Measurements from ENCODE around the gene MICAL3. TPM values are rescaled to one million over a fixed set of nuclear protein-coding genes. Genes with fewer than 3 reads are reported as not detected.

The MICAL3 gene
- total and polyA plus RNA-seq, 9 donors = 17.5 to 106 (median 81.3) TPM

- Histone ChIP-seq H3K36me3 (no peaks in the 10 kb centered on the region), H3K9me3 (no peaks in the 10 kb centered on the region), H3K4me3 (no peak overlapping the region), H3K4me1 (ENCODE audit: insufficient read depth) (peaks cover 26% of the 10 kb centered on the region), H3K27me3 (no peaks in the 10 kb centered on the region), H3K27ac (peak overlapping the region in 1 of 2 donors; percentile 60)
- no peak for TF ChIP-seq EP300 (IDR thresholded peaks at IDR 0.05)
- no peak for TF ChIP-seq CTCF (IDR thresholded peaks at IDR 0.05)
- no peak for TF ChIP-seq POLR2A (IDR thresholded peaks at IDR 0.05)
- 8 to 18% (median 16%) methylated on average over 13 of the region's 13 CpGs for WGBS, 3 donors
- peak; percentile 51 to 74 (median 54) for DNase-seq
- intact Hi-C loops (cut with DNase I) = loop anchor here in 1 of 4 donors (10.0 kb wide), 1 partner anchor 68 kb away; no protein-coding TSS in a partner anchor
Measured at GRCh38 chr22:17846326-17846992, 177.9 kb downstream of the MICAL3 start.

GRCh38 chr22:17845790-17846189, 178.6 kb downstream of the MICAL3 start:
- peaks cover 26% of the 10 kb centered on the region for H3K4me1 ChIP-seq (ENCODE audit: insufficient read depth)

GRCh38 chr22:17845327-17845726, 179.0 kb downstream of the MICAL3 start:
- intact Hi-C loops (cut with DNase I) = loop anchor here in 1 of 4 donors (10.0 kb wide), 1 partner anchor 69 kb away; no protein-coding TSS in a partner anchor
- WGBS, 3 donors = 70 to 83% (median 80%) methylated on average over 8 of the region's 8 CpGs
- DNase-seq = no peak
- H3K27ac ChIP-seq = peak overlapping the region in 1 of 2 donors; percentile 60
- peaks cover 26% of the 10 kb centered on the region for H3K4me1 ChIP-seq (ENCODE audit: insufficient read depth)
- no peak overlapping the region for H3K4me3 ChIP-seq
- no peak for TF ChIP-seq EP300 (IDR thresholded peaks at IDR 0.05)
- no peak for TF ChIP-seq POLR2A (IDR thresholded peaks at IDR 0.05)
- TF ChIP-seq CTCF (IDR thresholded peaks at IDR 0.05) = no peak
- no peaks in the 10 kb centered on the region for H3K27me3 ChIP-seq
- no peaks in the 10 kb centered on the region for H3K36me3 ChIP-seq
- H3K9me3 ChIP-seq = no peaks in the 10 kb centered on the region

More at GRCh38 chr22:17845790-17846189, 178.6 kb downstream of the MICAL3 start:
- Histone ChIP-seq H3K27me3 (no peaks in the 10 kb centered on the region), H3K4me3 (no peak overlapping the region), H3K36me3 (no peaks in the 10 kb centered on the region), H3K9me3 (no peaks in the 10 kb centered on the region), H3K27ac (peak overlapping the region in 1 of 2 donors; percentile 60)
- peak in 2 of 5 donors; percentile 30 to 48 for DNase-seq
- intact Hi-C loops (cut with DNase I) = loop anchor here in 1 of 4 donors (10.0 kb wide), 1 partner anchor 69 kb away; no protein-coding TSS in a partner anchor
- TF ChIP-seq POLR2A (IDR thresholded peaks at IDR 0.05) (no peak), CTCF (IDR thresholded peaks at IDR 0.05) (no peak), EP300 (IDR thresholded peaks at IDR 0.05) (no peak)
- 6 to 17% (median 6%) methylated on average over 3 of the region's 3 CpGs for WGBS, 3 donors

- 84 to 96% (median 90%) methylated on average over 5 of the region's 5 CpGs for WGBS, 3 donors
- H3K36me3 ChIP-seq = no peaks in the 10 kb centered on the region
- intact Hi-C loops (cut with DNase I) = loop anchor here in 1 of 4 donors (10.0 kb wide), 1 partner anchor 71 kb away; no protein-coding TSS in a partner anchor
- H3K27ac ChIP-seq = no peak overlapping the region
- TF ChIP-seq CTCF (IDR thresholded peaks at IDR 0.05) = no peak
- no peak for TF ChIP-seq POLR2A (IDR thresholded peaks at IDR 0.05)
- no peak for TF ChIP-seq EP300 (IDR thresholded peaks at IDR 0.05)
- H3K4me3 ChIP-seq = no peak overlapping the region
- no peaks in the 10 kb centered on the region for H3K27me3 ChIP-seq
- peaks cover 26% of the 10 kb centered on the region for H3K4me1 ChIP-seq (ENCODE audit: insufficient read depth)
- DNase-seq = no peak
- no peaks in the 10 kb centered on the region for H3K9me3 ChIP-seq
Measured at GRCh38 chr22:17844150-17844549, 180.2 kb downstream of the MICAL3 start.
